GM12865 (cell line): ENCODE data around the gene GULP1.

Source experiments
- DNase-seq: peaks from one replicate; pipeline ENCODE4 v3.0.0; 2010; ENCODE audit warnings: low read depth
- H3K4me3 ChIP-seq: 2 replicates; pipeline ENCODE4 v1.5.1; 2011; ENCODE audit warnings: mild to moderate bottlenecking, low read depth, low read length, control low read depth
- CTCF ChIP-seq: IDR thresholded peaks from 2 replicates; pipeline ENCODE4 v1.5.1; 2011; ENCODE audit warnings: low read length, control low read depth, low read depth, inconsistent platforms; ENCODE audit not compliant: insufficient read depth; ENCODE audit errors: missing control alignments

Gene GULP1

GRCh38 chr2:188314314-188315054 lies 22.8 kb downstream of the GULP1 start:
- H3K4me3 ChIP-seq = no peak overlapping the region
- DNase-seq = no peak
- no peak for TF ChIP-seq CTCF

GRCh38 chr2:188315750-188316149 lies 24.1 kb downstream of the GULP1 start:
- DNase-seq = no peak
- no peak overlapping the region for H3K4me3 ChIP-seq
- TF ChIP-seq CTCF = no peak

- DNase-seq = no peak
- TF ChIP-seq CTCF = no peak
- H3K4me3 ChIP-seq = no peak overlapping the region
Observed at GRCh38 chr2:188316342-188316741, 24.7 kb downstream of the GULP1 start.

- DNase-seq = no peak
- H3K4me3 ChIP-seq = no peak overlapping the region
- TF ChIP-seq CTCF = no peak
Observed at GRCh38 chr2:188316791-188317423, 25.2 kb downstream of the GULP1 start.

GRCh38 chr2:188318161-188318749 lies 26.6 kb downstream of the GULP1 start:
- TF ChIP-seq CTCF = no peak
- H3K4me3 ChIP-seq = no peak overlapping the region
- no peak for DNase-seq

- no peak for DNase-seq
- TF ChIP-seq CTCF = no peak
- H3K4me3 ChIP-seq = no peak overlapping the region
Observed at GRCh38 chr2:188319838-188320237, 28.2 kb downstream of the GULP1 start.
